MG63 (cell line): ENCODE measurements around the gene CLEC3B. TPM values are rescaled to one million over a fixed set of nuclear protein-coding genes. Genes with fewer than 3 reads are reported as not detected.
"Not testable (repeated sequence)": the region's sequence is repeated elsewhere in the genome, so short reads cannot be mapped to it uniquely, and the experiment has no call there.

Experiments used
- DNase-seq: peaks from one replicate; pipeline ENCODE4 v3.0.0-alpha.2; 2020
- H3K27me3 ChIP-seq: fragments of 250-450 bp; sonication (Bioruptor Pico); 2 replicates; pipeline ENCODE4 v1.5.1; 2020; ENCODE audit warnings: mild to moderate bottlenecking, moderate library complexity
- H3K36me3 ChIP-seq: fragments of 250-450 bp; sonication (Bioruptor Pico); 2 replicates; pipeline ENCODE4 v1.5.1; 2020; ENCODE audit warnings: mild to moderate bottlenecking, moderate library complexity
- H3K4me3 ChIP-seq: fragments of 250-450 bp; sonication (Bioruptor Pico); 2 replicates; pipeline ENCODE4 v1.5.1; 2020; ENCODE audit warnings: mild to moderate bottlenecking, moderate library complexity
- H3K9me3 ChIP-seq: fragments of 250-450 bp; sonication (Bioruptor Pico); 2 replicates; pipeline ENCODE4 v1.5.1; 2020; ENCODE audit warnings: mild to moderate bottlenecking, moderate library complexity
- total RNA-seq: library from RNA; depleted of rRNA; stranded (reverse); fragments of >200 nt; shearing (Covaris generic); gene quantifications from 2 replicates; pipeline ENCODE4 v1.2.3, GENCODE V29; 2014; ENCODE audit warnings: low replicate concordance; rRNA removed

Gene CLEC3B
- total RNA-seq: 0.10 and 2.0 TPM in 2 replicates

DNA sequence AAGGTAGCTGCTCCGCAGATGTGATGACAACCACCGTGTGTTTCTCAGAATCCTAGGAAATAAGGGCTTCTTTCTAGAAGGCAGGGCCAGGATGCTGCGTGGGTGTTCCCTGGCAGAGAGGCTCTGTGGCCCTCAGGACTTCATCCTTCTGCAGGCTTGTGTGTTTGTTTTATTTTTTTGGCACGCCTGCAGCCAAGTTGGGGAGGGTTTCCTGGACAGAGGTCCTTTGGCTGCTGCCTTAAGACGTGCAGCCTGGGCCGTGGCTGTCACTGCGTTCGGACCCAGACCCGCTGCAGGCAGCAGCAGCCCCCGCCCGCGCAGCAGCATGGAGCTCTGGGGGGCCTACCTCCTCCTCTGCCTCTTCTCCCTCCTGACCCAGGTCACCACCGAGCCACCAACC lies at the start of gene CLEC3B:
Gene CLEC3B, plus strand, starts transcription at position 266 of the 400 bp plus-strand sequence. Its CDS starts 60 bp downstream, at position 326.
- Histone ChIP-seq H3K36me3 (no peaks in the 10 kb centered on the region), H3K27me3 (no peaks in the 10 kb centered on the region), H3K9me3 (no peaks in the 10 kb centered on the region), H3K4me3 (no peak within 1 kb of the TSS)
- DNase-seq: peak; percentile 86

GRCh38 chr3:44981220-44981619 lies 44.9 kb upstream of the CLEC3B start:
- Histone ChIP-seq H3K36me3 (no peaks in the 10 kb centered on the region), H3K4me3 (no peak overlapping the region), H3K27me3 (no peaks in the 10 kb centered on the region), H3K9me3 (no peaks in the 10 kb centered on the region)
- no peak for DNase-seq

- H3K9me3 ChIP-seq: no peaks in the 10 kb centered on the region
- no peaks in the 10 kb centered on the region for H3K27me3 ChIP-seq
- no peak overlapping the region for H3K4me3 ChIP-seq
- no peak for DNase-seq
- no peaks in the 10 kb centered on the region for H3K36me3 ChIP-seq
Observed at GRCh38 chr3:44981751-44982150, 44.4 kb upstream of the CLEC3B start.

- no peaks in the 10 kb centered on the region for H3K36me3 ChIP-seq
- H3K4me3 ChIP-seq: no peak overlapping the region
- no peaks in the 10 kb centered on the region for H3K9me3 ChIP-seq
- DNase-seq: no peak
- H3K27me3 ChIP-seq: no peaks in the 10 kb centered on the region
Observed at GRCh38 chr3:44982817-44983216, 43.3 kb upstream of the CLEC3B start.

- DNase-seq: no peak
- no peak overlapping the region for H3K4me3 ChIP-seq
- no peaks in the 10 kb centered on the region for H3K36me3 ChIP-seq
- no peaks in the 10 kb centered on the region for H3K9me3 ChIP-seq
- no peaks in the 10 kb centered on the region for H3K27me3 ChIP-seq
Observed at GRCh38 chr3:44983484-44983941, 42.6 kb upstream of the CLEC3B start.

DNA sequence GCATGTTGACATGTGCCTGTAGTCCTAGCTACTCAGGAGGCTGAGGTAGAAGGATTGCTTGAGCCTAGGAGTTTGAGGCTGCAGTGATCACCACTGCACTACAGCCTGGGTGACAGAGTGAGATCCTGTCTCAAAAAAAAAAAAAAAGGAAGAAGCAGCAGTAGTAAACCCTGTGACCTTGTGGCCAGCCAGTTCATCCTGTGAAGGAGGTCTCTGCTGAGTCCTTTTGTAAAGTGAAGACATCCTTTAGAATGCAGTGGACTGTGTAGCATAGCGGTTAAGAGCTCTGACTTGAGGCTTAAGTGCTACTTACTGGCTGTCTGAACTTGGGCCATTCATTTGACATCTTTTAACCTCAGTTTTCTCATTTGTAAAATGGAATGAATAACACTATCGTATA lies 41.8 kb upstream of the CLEC3B start:
- no peak overlapping the region for H3K4me3 ChIP-seq
- no peaks in the 10 kb centered on the region for H3K9me3 ChIP-seq
- no peaks in the 10 kb centered on the region for H3K36me3 ChIP-seq
- H3K27me3 ChIP-seq: no peaks in the 10 kb centered on the region
- no peak for DNase-seq

- H3K4me3 ChIP-seq, DNase-seq, H3K36me3 ChIP-seq, H3K27me3 ChIP-seq, H3K9me3 ChIP-seq: not testable (repeated sequence)
Observed at GRCh38 chr3:44986330-44986729, 39.8 kb upstream of the CLEC3B start.

DNA sequence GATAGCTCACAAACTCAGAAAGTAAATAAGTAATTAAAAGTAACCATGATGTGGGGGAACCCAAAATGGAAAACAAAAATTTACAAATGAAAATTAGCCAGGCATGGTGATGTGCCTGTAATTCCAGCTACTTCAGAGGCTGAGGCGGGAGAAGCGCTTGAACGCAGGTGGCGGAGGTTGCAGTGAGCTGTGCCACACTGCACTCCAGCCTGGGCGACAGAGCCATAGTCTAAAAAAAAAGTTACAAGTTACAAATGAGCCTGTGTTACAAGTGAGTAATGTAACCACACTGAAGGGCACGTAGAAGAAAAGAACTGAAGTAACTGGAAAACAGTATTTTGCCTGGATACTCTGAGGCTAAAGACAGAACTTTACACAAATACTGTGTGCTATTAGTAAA lies 38.8 kb upstream of the CLEC3B start:
- H3K36me3 ChIP-seq: peaks cover 3% of the 10 kb centered on the region; the same call in 1 of the 2 replicates
- no peaks in the 10 kb centered on the region for H3K9me3 ChIP-seq
- no peak for DNase-seq
- no peak overlapping the region for H3K4me3 ChIP-seq
- no peaks in the 10 kb centered on the region for H3K27me3 ChIP-seq

- Histone ChIP-seq H3K36me3 (peaks cover 7% of the 10 kb centered on the region), H3K4me3 (no peak overlapping the region), H3K27me3 (no peaks in the 10 kb centered on the region), H3K9me3 (no peaks in the 10 kb centered on the region)
- no peak for DNase-seq
Observed at GRCh38 chr3:44988073-44988472, 38.0 kb upstream of the CLEC3B start.

DNA sequence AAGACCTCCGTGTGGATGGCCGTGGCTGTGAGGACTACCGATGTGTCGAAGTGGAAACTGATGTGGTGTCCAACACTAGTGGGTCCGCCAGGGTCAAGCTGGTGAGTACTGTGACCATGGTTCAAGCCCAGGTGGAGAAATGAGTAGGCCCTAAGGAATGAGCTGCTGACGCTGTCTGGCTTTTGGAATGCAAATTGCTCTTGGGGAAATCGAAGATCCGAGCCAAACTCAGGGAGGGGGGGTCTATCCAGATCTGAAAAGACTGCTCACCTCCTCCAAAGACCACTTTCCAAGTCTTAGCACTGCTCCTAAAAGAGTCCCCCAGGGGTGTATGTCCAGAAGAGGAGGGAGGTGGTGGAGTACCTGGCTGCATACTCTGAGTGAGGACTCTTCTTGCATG lies 37.0 kb upstream of the CLEC3B start:
- Histone ChIP-seq H3K27me3 (no peaks in the 10 kb centered on the region), H3K9me3 (no peaks in the 10 kb centered on the region), H3K36me3 (peaks cover 7% of the 10 kb centered on the region), H3K4me3 (no peak overlapping the region)
- no peak for DNase-seq

- DNase-seq: peak; percentile 18
- Histone ChIP-seq H3K4me3 (no peak overlapping the region), H3K27me3 (no peaks in the 10 kb centered on the region), H3K9me3 (no peaks in the 10 kb centered on the region), H3K36me3 (peaks cover 7% of the 10 kb centered on the region)
Observed at GRCh38 chr3:44989636-44990373, 36.3 kb upstream of the CLEC3B start.

DNA sequence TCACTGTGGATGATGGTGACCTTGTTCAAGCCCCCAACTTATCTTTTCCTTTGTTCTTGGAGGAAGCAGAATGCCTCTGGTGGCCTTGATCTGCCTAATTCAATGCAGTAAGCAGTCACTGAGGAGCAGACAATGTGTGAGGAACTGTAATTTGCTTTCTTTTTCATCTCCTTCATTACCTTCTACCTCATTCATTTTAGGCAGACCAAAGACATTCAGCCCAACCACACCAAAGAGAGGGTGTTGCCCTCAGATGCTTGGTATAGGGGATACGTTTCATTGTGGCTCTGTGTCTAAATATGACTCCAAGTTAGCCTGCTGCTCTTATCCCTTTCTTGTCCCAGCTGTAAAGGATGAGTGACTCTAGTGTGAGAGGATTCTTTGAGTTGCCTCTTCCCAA lies 34.8 kb upstream of the CLEC3B start:
- no peak overlapping the region for H3K4me3 ChIP-seq

DNA sequence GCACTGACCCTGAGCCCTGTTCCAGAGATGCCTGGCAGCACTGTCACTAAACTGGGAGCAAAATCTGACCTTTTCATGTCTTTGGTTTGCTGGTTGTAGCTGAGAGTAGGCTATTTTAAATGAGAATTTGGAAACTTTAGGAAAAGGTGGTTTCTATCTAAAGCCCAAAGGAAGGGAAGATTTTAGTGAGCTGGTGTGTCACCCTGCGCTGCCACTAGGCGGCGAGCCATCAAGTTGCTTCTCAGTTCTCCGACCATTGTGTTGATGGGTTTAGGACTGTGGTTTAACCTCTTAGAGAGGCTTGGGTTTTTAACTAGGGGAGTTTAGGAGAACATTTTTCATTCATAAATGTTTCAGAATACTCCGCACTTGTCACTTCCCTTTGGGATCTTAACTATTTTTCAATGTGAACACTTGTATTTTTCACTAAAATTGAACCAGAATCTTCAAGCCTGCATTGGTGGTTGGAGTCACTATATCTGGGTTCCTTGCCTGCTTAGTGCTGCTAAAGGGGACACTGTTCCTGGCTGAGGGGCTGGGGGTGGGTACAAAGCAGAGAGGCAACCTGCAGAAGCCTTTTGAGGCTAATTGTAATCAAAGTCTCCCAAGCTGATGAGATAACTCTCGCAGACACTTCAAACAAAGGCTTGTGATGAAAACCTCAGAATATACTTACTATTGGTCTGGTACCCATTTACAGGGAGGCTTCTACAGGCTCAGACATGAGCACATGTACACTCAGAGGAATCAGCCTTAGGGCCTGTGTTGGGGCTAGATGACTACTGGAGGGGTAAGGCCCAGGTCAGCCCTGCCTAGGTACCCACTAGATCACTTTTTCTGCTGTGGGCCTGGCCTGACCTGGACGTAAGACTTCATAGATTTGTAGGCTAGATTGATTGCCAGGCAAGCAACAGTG lies 33.3 kb upstream of the CLEC3B start:
- Histone ChIP-seq H3K36me3 (peaks cover 11% of the 10 kb centered on the region), H3K4me3 (no peak overlapping the region), H3K9me3 (no peaks in the 10 kb centered on the region), H3K27me3 (no peaks in the 10 kb centered on the region)
- DNase-seq: no peak

More for the DNA sequence above, 34.8 kb upstream of the CLEC3B start:
- Histone ChIP-seq H3K27me3 (no peaks in the 10 kb centered on the region), H3K36me3 (peaks cover 7% of the 10 kb centered on the region), H3K9me3 (no peaks in the 10 kb centered on the region)
- DNase-seq: no peak

DNA sequence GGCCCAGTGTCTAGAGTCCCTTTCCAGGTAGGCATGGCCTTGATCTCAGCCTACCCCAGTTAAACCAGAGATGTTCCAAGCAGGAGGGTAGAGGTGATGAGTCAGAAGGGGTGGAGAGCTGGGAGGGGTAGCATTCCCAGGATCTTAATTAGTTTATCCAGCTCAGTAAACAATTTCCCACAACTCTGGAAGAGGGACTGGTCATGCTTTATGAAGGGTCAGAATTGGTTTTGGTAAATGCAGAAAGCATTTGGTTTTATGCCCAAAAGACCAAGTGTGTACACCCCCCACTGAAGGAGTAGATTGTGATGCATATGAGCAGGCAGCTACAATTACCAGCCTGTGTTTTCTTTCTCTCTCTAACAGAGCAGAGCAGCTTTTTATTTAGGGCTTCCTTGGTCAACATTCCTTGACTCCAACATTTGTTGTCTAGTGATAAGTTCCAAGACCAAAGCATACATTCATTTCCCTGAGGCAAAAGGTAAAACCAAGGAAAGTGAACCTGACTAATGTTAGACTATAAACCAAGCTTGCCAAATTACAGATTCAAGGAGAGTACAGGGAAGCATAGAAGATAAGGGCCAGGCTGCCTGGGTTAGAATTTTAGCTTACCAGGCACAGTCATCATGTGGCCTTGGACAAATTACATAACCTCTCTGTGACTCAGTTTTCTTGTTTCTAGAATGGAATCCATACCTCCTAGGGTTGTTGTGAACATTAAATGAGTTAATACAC lies 32.5 kb upstream of the CLEC3B start:
- Histone ChIP-seq H3K4me3 (no peak overlapping the region), H3K27me3 (no peaks in the 10 kb centered on the region), H3K36me3 (peaks cover 16% of the 10 kb centered on the region), H3K9me3 (no peaks in the 10 kb centered on the region)
- peak; percentile 37 for DNase-seq

DNA sequence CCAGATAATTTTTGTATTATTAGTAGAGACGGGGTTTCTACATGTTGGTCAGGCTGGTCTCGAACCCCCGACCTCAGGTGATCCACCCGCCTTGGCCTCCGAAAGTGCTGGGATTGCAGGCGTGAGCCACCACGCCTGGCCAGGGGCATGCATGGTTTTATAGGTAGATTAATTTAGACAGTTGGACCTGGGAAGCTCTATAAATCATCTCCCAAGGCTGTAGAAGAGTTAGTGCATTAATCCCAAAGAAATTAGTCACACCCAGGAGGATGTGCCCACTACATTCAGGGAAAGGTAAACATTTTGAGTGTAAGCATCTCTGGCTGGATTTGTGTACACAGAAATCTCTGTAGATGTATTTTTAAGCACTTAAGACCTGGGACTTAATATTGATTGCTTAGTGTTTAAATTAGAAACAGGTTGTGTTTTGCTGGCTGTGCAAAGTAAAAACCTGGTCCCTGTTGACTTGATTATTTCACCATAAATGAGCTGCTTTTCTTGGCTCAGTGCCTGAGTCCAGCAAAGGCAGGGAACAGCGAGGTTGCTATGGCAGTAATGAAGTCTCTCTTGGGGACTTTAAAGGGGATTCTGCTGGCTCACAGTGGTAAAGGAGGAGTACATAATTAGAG lies 30.8 kb upstream of the CLEC3B start:
- Histone ChIP-seq H3K36me3 (peaks cover 18% of the 10 kb centered on the region), H3K9me3 (no peaks in the 10 kb centered on the region)
- DNase-seq: no peak

GRCh38 chr3:44996556-44996969 lies 29.5 kb upstream of the CLEC3B start:
- DNase-seq: no peak
- Histone ChIP-seq H3K27me3 (no peaks in the 10 kb centered on the region), H3K9me3 (no peaks in the 10 kb centered on the region), H3K36me3 (peaks cover 18% of the 10 kb centered on the region), H3K4me3 (no peak overlapping the region)

More for the DNA sequence above, 30.8 kb upstream of the CLEC3B start:
- Histone ChIP-seq H3K27me3 (no peaks in the 10 kb centered on the region), H3K4me3 (no peak overlapping the region)
